GM12873 (cell line): ENCODE data around the gene MFRP.

ENCODE experiments used
- TF ChIP-seq, protein P1 (sequence below): IDR thresholded peaks from 2 replicates; pipeline ENCODE4 v1.5.1; 2012; ENCODE audit warnings: low read depth, mild to moderate bottlenecking, moderate library complexity, low read length, control low read depth; ENCODE audit not compliant: insufficient read depth; ENCODE audit errors: missing control alignments

The MFRP gene

GRCh38 chr11:119359365-119360214 is 13.1 kb upstream of the MFRP start:
- TF ChIP-seq, protein P1, sequence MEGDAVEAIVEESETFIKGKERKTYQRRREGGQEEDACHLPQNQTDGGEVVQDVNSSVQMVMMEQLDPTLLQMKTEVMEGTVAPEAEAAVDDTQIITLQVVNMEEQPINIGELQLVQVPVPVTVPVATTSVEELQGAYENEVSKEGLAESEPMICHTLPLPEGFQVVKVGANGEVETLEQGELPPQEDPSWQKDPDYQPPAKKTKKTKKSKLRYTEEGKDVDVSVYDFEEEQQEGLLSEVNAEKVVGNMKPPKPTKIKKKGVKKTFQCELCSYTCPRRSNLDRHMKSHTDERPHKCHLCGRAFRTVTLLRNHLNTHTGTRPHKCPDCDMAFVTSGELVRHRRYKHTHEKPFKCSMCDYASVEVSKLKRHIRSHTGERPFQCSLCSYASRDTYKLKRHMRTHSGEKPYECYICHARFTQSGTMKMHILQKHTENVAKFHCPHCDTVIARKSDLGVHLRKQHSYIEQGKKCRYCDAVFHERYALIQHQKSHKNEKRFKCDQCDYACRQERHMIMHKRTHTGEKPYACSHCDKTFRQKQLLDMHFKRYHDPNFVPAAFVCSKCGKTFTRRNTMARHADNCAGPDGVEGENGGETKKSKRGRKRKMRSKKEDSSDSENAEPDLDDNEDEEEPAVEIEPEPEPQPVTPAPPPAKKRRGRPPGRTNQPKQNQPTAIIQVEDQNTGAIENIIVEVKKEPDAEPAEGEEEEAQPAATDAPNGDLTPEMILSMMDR, result no peak

DNA sequence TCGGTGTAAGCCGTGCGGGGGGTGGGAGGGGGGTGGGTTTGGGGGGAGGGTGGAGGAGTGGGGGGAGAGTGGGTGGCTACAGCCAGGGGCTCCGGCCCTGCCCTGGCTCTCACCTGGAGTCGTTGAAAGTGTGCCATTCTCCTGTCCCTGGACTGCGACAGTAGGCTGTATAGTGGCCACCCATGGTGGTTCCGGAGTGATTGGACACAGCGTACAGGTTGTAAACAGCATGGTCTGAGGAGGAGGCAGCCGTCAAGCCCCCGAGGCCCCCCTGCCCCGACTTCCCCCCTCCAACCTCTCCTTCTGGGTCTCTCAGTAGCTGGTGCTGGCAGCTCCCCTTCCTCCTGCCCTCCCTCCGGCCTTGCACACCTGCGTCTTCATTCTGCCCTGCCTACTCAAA is 10.6 kb upstream of the MFRP start:
- TF ChIP-seq, protein P1, result no peak

DNA sequence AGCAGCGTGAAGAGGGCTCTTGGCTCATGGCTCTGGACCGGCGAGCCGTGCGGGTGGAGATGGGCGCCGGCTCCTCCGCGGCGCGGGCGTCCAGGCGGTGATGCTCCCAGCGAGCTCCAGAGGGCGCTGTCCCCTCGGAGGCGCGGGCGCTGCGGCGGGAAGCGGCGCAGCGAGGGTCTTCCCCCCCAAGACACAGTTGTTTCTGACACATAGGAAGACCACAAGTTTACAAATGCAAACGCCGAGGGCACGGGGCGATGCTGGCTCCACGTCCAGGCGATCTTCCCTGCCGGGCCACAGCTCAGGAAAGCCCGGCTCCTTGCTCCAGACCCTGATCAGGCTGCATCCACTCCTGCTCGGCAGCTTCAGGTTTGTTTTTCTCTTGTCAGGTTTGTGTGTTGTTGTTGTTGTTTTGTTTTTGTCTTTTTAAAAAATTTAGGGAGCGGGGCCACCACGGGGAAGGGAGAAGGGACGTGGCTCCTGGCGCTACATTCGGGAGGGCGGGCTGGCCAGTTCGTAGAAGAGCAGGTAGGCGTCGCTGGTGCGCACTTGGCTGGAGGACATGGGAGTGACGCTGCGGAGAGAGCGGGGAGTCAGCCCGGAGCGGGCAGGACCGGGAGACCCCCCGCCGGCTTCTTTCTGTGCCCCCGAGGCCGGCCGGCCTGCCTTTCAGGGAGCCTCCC is 10.0 kb upstream of the MFRP start:
- TF ChIP-seq, protein P1, result peak; percentile 89

DNA sequence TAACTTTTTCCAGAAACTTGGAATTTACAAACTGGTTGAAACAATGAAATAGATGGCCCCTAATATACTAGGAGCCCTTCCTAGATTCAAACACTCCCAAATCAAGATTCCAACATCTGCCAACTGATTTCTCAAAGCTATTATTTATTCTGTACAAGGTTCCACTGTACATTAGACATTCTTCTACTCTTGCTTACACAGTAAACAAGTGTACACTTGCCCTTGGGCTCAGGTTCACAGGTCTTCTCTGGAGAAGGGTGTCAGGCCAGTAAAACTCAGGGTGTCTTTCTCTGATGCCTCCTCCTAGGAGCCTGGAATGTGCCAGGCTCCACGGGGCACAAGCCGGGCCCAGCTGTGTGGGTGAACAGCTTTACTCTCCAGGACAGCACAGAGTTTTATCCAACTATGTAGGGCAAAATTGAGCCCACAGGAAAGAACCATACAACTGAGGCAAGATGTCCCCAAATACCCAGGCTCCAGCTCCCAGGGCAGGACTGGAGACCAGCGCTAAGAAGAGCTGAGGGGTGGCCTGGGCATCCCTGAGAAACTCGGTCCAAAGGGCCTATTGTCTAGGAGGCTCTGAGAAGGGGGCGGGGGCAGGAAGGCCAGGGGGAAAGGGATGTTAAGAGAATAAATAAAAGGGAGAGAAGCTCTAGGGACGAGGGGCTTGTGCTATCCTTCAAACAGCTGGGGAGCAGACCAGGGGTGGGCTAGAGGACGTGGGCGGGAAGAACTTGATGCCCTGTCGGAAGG is 8.8 kb upstream of the MFRP start:
- TF ChIP-seq, protein P1, result no peak

DNA sequence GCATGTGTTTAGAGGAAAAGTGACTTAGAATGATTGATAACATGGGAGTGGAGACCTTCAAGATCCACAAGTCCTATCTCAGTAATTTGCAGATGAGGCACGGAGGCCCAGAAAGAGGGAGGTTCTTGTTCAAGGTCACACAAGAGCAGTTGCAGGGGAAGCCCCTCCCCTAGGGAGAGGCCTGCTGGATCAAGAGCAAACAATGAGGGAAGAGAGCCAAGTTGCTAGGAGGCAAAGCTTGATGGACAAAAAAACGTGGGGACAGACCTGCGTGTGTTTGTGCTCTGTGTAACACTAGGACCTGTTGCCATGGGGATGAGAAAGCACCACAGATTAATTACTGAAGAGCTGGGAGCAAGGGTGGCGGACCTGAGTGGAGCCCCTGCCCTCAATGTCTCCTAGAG is 6.4 kb upstream of the MFRP start:
- TF ChIP-seq, protein P1, result no peak

- TF ChIP-seq, protein P1, result no peak
Measured at GRCh38 chr11:119351232-119351631, 4.7 kb upstream of the MFRP start.

DNA sequence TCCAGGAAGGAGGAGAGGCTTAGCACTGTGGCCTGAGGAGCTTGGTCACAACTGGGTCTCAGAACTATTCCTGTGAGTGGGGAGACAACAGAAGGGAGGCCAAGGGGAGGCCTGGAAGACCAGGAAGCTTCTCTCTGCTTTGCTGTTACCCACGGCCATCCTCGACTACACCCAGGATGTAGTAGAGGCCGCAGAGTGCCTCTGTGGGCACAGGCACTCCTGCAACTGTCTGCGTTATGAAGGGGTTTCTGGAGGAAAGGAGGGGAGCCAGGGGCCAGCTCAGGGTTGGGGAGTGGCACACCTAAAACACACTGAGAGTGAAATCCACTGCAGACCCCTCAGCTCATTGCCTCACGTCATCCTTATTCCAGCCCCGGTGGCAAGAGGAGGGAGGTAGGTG is 3.8 kb upstream of the MFRP start:
- TF ChIP-seq, protein P1, result no peak
